HCT116 (cell line): ENCODE data around the gene PSMA1. TPM values are rescaled to one million over a fixed set of nuclear protein-coding genes. Genes with fewer than 3 reads are reported as not detected.

Experiments used
- ATAC-seq: fragments of 200-7000 bp; cut with Tn5 transposase; 2 replicates; pipeline ENCODE4 v1.9.1; 2020; ENCODE audit warnings: mild to moderate bottlenecking, moderate library complexity
- BruUV-seq: library from RNA; stranded (reverse); fragments of 400-500 nt; replicated peaks from 2 replicates; lab custom pipeline; 2021; lab: Mats Ljungman, UMichigan
- CTCF ChIA-PET: fragments of 300-600 bp; sonication (Branson Sonifier 250); formaldehyde crosslinking; loops from one replicate; lab custom pipeline; 2021; ENCODE audit warnings: antibody characterized with exemption; lab: Charles Lee
- POLR2A ChIA-PET: fragments of 300-600, 350-600 bp; sonication (Branson Sonifier 250); formaldehyde crosslinking; loops from one replicate; lab custom pipeline; 2021; ENCODE audit warnings: antibody characterized with exemption; lab: Charles Lee
- RAD21 ChIA-PET, 2 experiments: fragments of 300-600 bp; sonication (Branson Sonifier 250); formaldehyde crosslinking; loops; one replicate each; lab custom pipeline; 2023; ENCODE audit warnings: low total read pairs in 2 of 2; ENCODE audit not compliant: uncharacterized antibody in 2 of 2, unreplicated experiment in 2 of 2, low non-redundant PET in 1 of 2; lab: Charles Lee
- DNase-seq: peaks from one replicate; pipeline ENCODE4 v3.0.0-alpha.2; 2010; ENCODE audit warnings: low read depth, low spot score
- H2AFZ ChIP-seq: fragments of 200-600 bp; shearing (Covaris generic), sonication (generic); 2 replicates; pipeline ENCODE4 v1.6.1; 2017; ENCODE audit warnings: low read depth, mixed run types, mixed read lengths, antibody characterized with exemption, low read length; ENCODE audit not compliant: poor library complexity, severe bottlenecking
- H3K27ac ChIP-seq: 2 replicates; pipeline ENCODE4 v1.5.1; 2012; ENCODE audit warnings: low read depth, low read length
- H3K27me3 ChIP-seq: fragments of 200-600 bp; sonication (generic); 2 replicates; pipeline ENCODE4 v1.6.1; 2016; ENCODE audit warnings: mixed run types, low read length, mixed read lengths; ENCODE audit not compliant: insufficient read depth
- H3K36me3 ChIP-seq, 2 experiments: fragments of 200-500 bp in 1 of 2; fragments of 200-600 bp in 1 of 2; sonication (Bioruptor generic) in 1 of 2; sonication (generic) in 1 of 2; 2 replicates each; pipeline versions ENCODE4 v1.5.1 to v1.6.1; 2014 to 2016; ENCODE audit warnings: low read length in 2 of 2, inconsistent platforms in 1 of 2, mixed read lengths in 1 of 2, mixed run types in 1 of 2; ENCODE audit not compliant: insufficient read depth in 2 of 2, control insufficient read depth in 1 of 2
- H3K4me1 ChIP-seq, 2 experiments: fragments of 200-600 bp in 1 of 2; sonication (generic) in 1 of 2; 2 replicates each; pipeline versions ENCODE4 v1.5.1 to v1.6.1; 2012 to 2017; ENCODE audit warnings: low read length in 2 of 2, inconsistent platforms in 1 of 2, mild to moderate bottlenecking in 1 of 2, mixed read lengths in 1 of 2, mixed run types in 1 of 2, moderate library complexity in 1 of 2; ENCODE audit not compliant: insufficient read depth in 2 of 2, control insufficient read depth in 1 of 2
- H3K4me2 ChIP-seq: fragments of 200-600 bp; sonication (generic); 2 replicates; pipeline ENCODE4 v1.6.1; 2017; ENCODE audit warnings: mixed run types, low read length, mixed read lengths
- H3K4me3 ChIP-seq, 2 experiments: fragments of 200-600 bp in 1 of 2; sonication (generic) in 1 of 2; replicated peaks in 1 of 2; 2 replicates each; pipeline ENCODE4 v1.5.1; 2011 to 2016; ENCODE audit warnings: low read length in 2 of 2, control low read depth in 1 of 2, low read depth in 1 of 2, mild to moderate bottlenecking in 1 of 2, mixed read lengths in 1 of 2, mixed run types in 1 of 2
- H3K79me2 ChIP-seq: fragments of 200-600 bp; sonication (generic); 2 replicates; pipeline ENCODE4 v1.6.1; 2017; ENCODE audit warnings: mild to moderate bottlenecking, mixed run types, low read length, moderate library complexity, mixed read lengths; ENCODE audit not compliant: insufficient read depth
- H3K9ac ChIP-seq: fragments of 200-600 bp; sonication (generic); 2 replicates; pipeline ENCODE4 v1.6.1; 2016; ENCODE audit warnings: low read length, mixed read lengths
- H3K9me2 ChIP-seq: fragments of 200-600 bp; sonication (generic), shearing (Covaris generic); 2 replicates; pipeline ENCODE4 v1.6.1; 2017; ENCODE audit warnings: mixed run types, mild to moderate bottlenecking, moderate library complexity; ENCODE audit not compliant: insufficient read depth
- H3K9me3 ChIP-seq, 2 experiments: fragments of 200-500 bp in 1 of 2; fragments of 200-600 bp in 1 of 2; sonication (Bioruptor generic) in 1 of 2; sonication (generic) in 1 of 2; 2 replicates each; pipeline ENCODE4 v1.6.1; 2014 to 2017; ENCODE audit warnings: low read length in 2 of 2, mixed read lengths in 2 of 2, inconsistent platforms in 1 of 2, low read depth in 1 of 2, mild to moderate bottlenecking in 1 of 2, mixed run types in 1 of 2, moderate library complexity in 1 of 2; ENCODE audit not compliant: control insufficient read depth in 1 of 2, insufficient read depth in 1 of 2
- H4K20me1 ChIP-seq: fragments of 200-600 bp; sonication (generic), shearing (Covaris generic); 2 replicates; pipeline ENCODE4 v1.6.1; 2017; ENCODE audit warnings: mixed run types, mild to moderate bottlenecking, moderate library complexity; ENCODE audit not compliant: insufficient read depth
- CTCF ChIP-seq, 3 experiments: fragments of 200-600 bp in 1 of 3; sonication (generic) in 1 of 3; IDR thresholded peaks in 2 of 3; conservative IDR thresholded peaks in 1 of 3; 2 replicates each; pipeline ENCODE4 v1.5.1; 2012 to 2017; ENCODE audit warnings: low read depth in 2 of 3, low read length in 2 of 3, antibody characterized with exemption in 1 of 3, borderline replicate concordance in 1 of 3, control low read depth in 1 of 3, mild to moderate bottlenecking in 1 of 3, mixed read lengths in 1 of 3, mixed run types in 1 of 3, moderate library complexity in 1 of 3; ENCODE audit not compliant: insufficient read depth in 1 of 3
- ELF1 ChIP-seq: IDR thresholded peaks from 2 replicates; pipeline ENCODE4 v1.6.1; 2012; ENCODE audit warnings: low read depth, borderline replicate concordance
- EZH2phosphoT487 ChIP-seq: fragments of 200-600 bp; IDR thresholded peaks from 2 replicates; pipeline ENCODE4 v1.6.1; 2018; ENCODE audit warnings: antibody characterized with exemption, borderline replicate concordance
- RAD21 ChIP-seq: IDR thresholded peaks from 2 replicates; pipeline ENCODE4 v1.6.1; 2012; ENCODE audit warnings: low read depth, mild to moderate bottlenecking
- REST ChIP-seq: IDR thresholded peaks from 2 replicates; pipeline ENCODE4 v1.6.1; 2012; ENCODE audit warnings: low read depth
- SIN3A ChIP-seq: IDR thresholded peaks from 2 replicates; pipeline ENCODE4 v1.6.1; 2012; ENCODE audit warnings: low read depth
- SRF ChIP-seq: IDR thresholded peaks from 2 replicates; pipeline ENCODE4 v1.6.1; 2012; ENCODE audit warnings: low read depth
- ZFX ChIP-seq: fragments of 450-650 bp; IDR thresholded peaks from 2 replicates; pipeline ENCODE4 v1.6.1; 2017
- intact Hi-C: fragments of 100-400 bp; cut with micrococcal nuclease; formaldehyde crosslinking; loops from 2 replicates; pipeline ENCODE4 v1.10.0; 2022
- total RNA-seq: library from RNA; stranded (reverse); gene quantifications from one replicate; pipeline ENCODE4 v1.2.1, GENCODE V29; 2021; ENCODE audit not compliant: unreplicated experiment

PSMA1 gene
- total RNA-seq, 1 experiment from 2014 or later, result 211 TPM

- intact Hi-C loops, result loop anchor here (10.0 kb wide), 2 partner anchors 56 to 226 kb away; no protein-coding TSS in a partner anchor
- peaks cover 0 to 8% of the 10 kb centered on the region in 2 experiments; a peak in 2 of 4 replicates for H3K4me1 ChIP-seq
- TF ChIP-seq SRF (no peak), SIN3A (no peak), EZH2phosphoT487 (no peak), ELF1 (no peak), ZFX (no peak), RAD21 (no peak), REST (no peak), CTCF (IDR thresholded peaks at IDR 0.05 in 2 of 3, conservative IDR thresholded peaks at IDR 0.05 in 1 of 3; ENCODE audit: borderline replicate concordance in 1 of 3, insufficient read depth in 1 of 3, low read depth in 2 of 3, low read length in 2 of 3) (no peak)
- ATAC-seq (no peak), DNase-seq (no peak)
- H3K9ac ChIP-seq, result no peak overlapping the region
- no peaks in the 10 kb centered on the region for H3K9me3 ChIP-seq
- ChIA-PET POLR2A (no interaction called here), CTCF (no interaction called here), RAD21 (no interaction called here)
- no peaks in the 10 kb centered on the region for H3K79me2 ChIP-seq
- no peaks in the 10 kb centered on the region for H4K20me1 ChIP-seq
- no peak overlapping the region for H3K4me2 ChIP-seq
- no peak overlapping the region for H3K27ac ChIP-seq
- H3K9me2 ChIP-seq, result no peaks in the 10 kb centered on the region
- H3K36me3 ChIP-seq, result no peaks in the 10 kb centered on the region
- BruUV-seq, result no TSS peak
- H2AFZ ChIP-seq, result no peak overlapping the region
- H3K27me3 ChIP-seq, result no peaks in the 10 kb centered on the region
- no peak overlapping the region for H3K4me3 ChIP-seq
These were observed 18.2 kb upstream of the PSMA1 start for GRCh38 chr11:14538271-14538925.
